LHCN-M2 (cell line): ENCODE results near the gene IQSEC3. TPM values are rescaled to one million over a fixed set of nuclear protein-coding genes. Genes with fewer than 3 reads are reported as not detected.

Experiments used
- DNase-seq: peaks from one replicate; pipeline ENCODE4 v3.0.0-alpha.2; 2012; ENCODE audit warnings: low read depth
- total RNA-seq: library from RNA; depleted of rRNA; stranded (reverse); fragments of >200 nt; gene quantifications from 2 replicates; pipeline ENCODE4 v1.2.3, GENCODE V29; 2014

IQSEC3 gene
- total RNA-seq, 1 experiment from 2014 or later: not detected

GRCh38 chr12:138171-138897 is 71.8 kb downstream of the IQSEC3 start:
- no peak for DNase-seq

- no peak for DNase-seq
These were observed 72.4 kb downstream of the IQSEC3 start for GRCh38 chr12:138898-139534.

GRCh38 chr12:139585-139984 is 73.0 kb downstream of the IQSEC3 start:
- DNase-seq: no peak

- DNase-seq: no peak
These were observed 73.6 kb downstream of the IQSEC3 start for GRCh38 chr12:140162-140561.

- DNase-seq: peak; percentile 26
These were observed 77.5 kb downstream of the IQSEC3 start for GRCh38 chr12:143964-144649.

- DNase-seq: no peak
These were observed 78.2 kb downstream of the IQSEC3 start for GRCh38 chr12:144650-145284.

- no peak for DNase-seq
These were observed 78.9 kb downstream of the IQSEC3 start for GRCh38 chr12:145369-145960.

- no peak for DNase-seq
These were observed 80.7 kb downstream of the IQSEC3 start for GRCh38 chr12:147242-147641.

GRCh38 chr12:148676-149416 is 82.3 kb downstream of the IQSEC3 start:
- DNase-seq: no peak

- no peak for DNase-seq
These were observed 85.0 kb downstream of the IQSEC3 start for GRCh38 chr12:151579-151978.

- no peak for DNase-seq
These were observed 85.9 kb downstream of the IQSEC3 start for GRCh38 chr12:152440-152839.

- peak; percentile 33 for DNase-seq
These were observed 86.6 kb downstream of the IQSEC3 start for GRCh38 chr12:153080-153746.

- DNase-seq: no peak
These were observed 87.5 kb downstream of the IQSEC3 start for GRCh38 chr12:154058-154457.

GRCh38 chr12:155006-155405 is 88.4 kb downstream of the IQSEC3 start:
- DNase-seq: no peak

- no peak for DNase-seq
These were observed 89.1 kb downstream of the IQSEC3 start for GRCh38 chr12:155646-156045.

- DNase-seq: no peak
These were observed 90.4 kb downstream of the IQSEC3 start for GRCh38 chr12:156945-157344.

- DNase-seq: no peak
These were observed 91.1 kb downstream of the IQSEC3 start for GRCh38 chr12:157644-158043.

- DNase-seq: no peak
These were observed 92.7 kb downstream of the IQSEC3 start for GRCh38 chr12:159156-159782.

GRCh38 chr12:160858-161257 is 94.3 kb downstream of the IQSEC3 start:
- no peak for DNase-seq

GRCh38 chr12:161823-162222 is 95.3 kb downstream of the IQSEC3 start:
- DNase-seq: no peak
